Psoas muscle (tissue), 8 donors: ENCODE data around the gene AANAT. TPM values are rescaled to one million over a fixed set of nuclear protein-coding genes. Genes with fewer than 3 reads are reported as not detected.
A peak's percentile ranks its signal among the peaks of the same experiment; 100 is the strongest.

Experiments
- ATAC-seq, 4 donors: fragments of 200-7000 bp; cut with Tn5 transposase; one replicate each; pipeline ENCODE4 v1.9.1; 2020; ENCODE audit warnings: moderate library complexity in 3 of 4, mild to moderate bottlenecking in 2 of 4
- DNase-seq, 2 donors: peaks; one replicate each; pipeline ENCODE4 v3.0.0-alpha.2; 2020
- H3K27ac ChIP-seq: fragments of 200-600 bp; one replicate; pipeline ENCODE4 v1.8.0; 2022
- H3K27me3 ChIP-seq, 3 donors: fragments of 200-600 bp in 1 of 3; one replicate each; pipeline versions ENCODE4 v1.6.1 to v1.8.0; 2013 to 2022; ENCODE audit warnings: low read length in 2 of 3, mild to moderate bottlenecking in 2 of 3, moderate library complexity in 1 of 3; ENCODE audit not compliant: insufficient read depth in 3 of 3
- H3K36me3 ChIP-seq, 2 donors: fragments of 200-600 bp in 1 of 2; one replicate each; pipeline versions ENCODE4 v1.6.1 to v1.8.0; 2013 to 2022; ENCODE audit warnings: low read depth in 1 of 2, mild to moderate bottlenecking in 1 of 2, moderate library complexity in 1 of 2; ENCODE audit not compliant: insufficient read depth in 1 of 2
- H3K4me1 ChIP-seq: fragments of 200-600 bp; one replicate; pipeline ENCODE4 v1.8.0; 2022
- H3K4me3 ChIP-seq: fragments of 200-600 bp; one replicate; pipeline ENCODE4 v1.8.0; 2022; ENCODE audit warnings: mild to moderate bottlenecking
- H3K9me3 ChIP-seq: fragments of 200-600 bp; one replicate; pipeline ENCODE4 v1.8.0; 2022
- CTCF ChIP-seq: fragments of 200-600 bp; IDR thresholded peaks from one replicate; pipeline ENCODE4 v1.8.0; 2022; ENCODE audit warnings: antibody characterized with exemption
- WGBS, 3 donors: extraction: QIAGEN DNeasy Blood & Tissue Kit; methylation state at CpG; one replicate each; pipeline versions ENCODE4 v1.1.6 to v1.1.7; 2013; 5-methylcytosine and 5-hydroxymethylcytosine counted together
- intact Hi-C, 2 donors: fragments of 100-400 bp; cut with DNase I; formaldehyde crosslinking; loops; one replicate each; pipeline versions ENCODE4 v1.11.0 to v1.14.2; 2022
- polyA plus RNA-seq, 3 donors: library from polyadenylated mRNA; stranded (reverse); fragments of 200-250 nt; gene quantifications; one replicate each; pipeline ENCODE4 v1.2.3, GENCODE V29; 2013
- total RNA-seq, 4 donors: library from RNA; stranded (reverse); fragmentation: NEBNext Ultra II Directional in 2 of 4; extraction: Animal tissue kit (Norgen Biotek cat#: 25700) in 2 of 4; gene quantifications; one replicate each; pipeline versions ENCODE4 v1.2.1 to v1.2.4, GENCODE V29; 2021 to 2023
- donor health status: healthy with polysubstance abuse.
- donor health status: DM: no; HTN: no; CAD: no; lungs with moderate emphysema.
- donor health status: Bipolar disorder and iron deficiency.
- donor health status: healthy.
- donor health status: DM: yes; HTN: yes; CAD: no.
- donor health status: DM: no; HTN: no; CAD: no.
- donor health status: DM: no; HTN: no; CAD: no.
- donor health status: DM: yes; HTN: yes; CAD: no.

AANAT gene
- total and polyA plus RNA-seq, 7 donors, result 0.09 to 0.13 TPM; not detected in 5

- 88 to 91% (median 89%) methylated on average over 8 of the region's 8 CpGs for WGBS, 3 donors
- no peak for DNase-seq
- TF ChIP-seq CTCF, result no peak
- Histone ChIP-seq H3K27me3 (no peaks in the 10 kb centered on the region), H3K4me3 (no peak overlapping the region), H3K27ac (no peak overlapping the region), H3K9me3 (no peaks in the 10 kb centered on the region), H3K36me3 (no peaks in the 10 kb centered on the region), H3K4me1 (peaks cover 25% of the 10 kb centered on the region)
- ATAC-seq, result no peak
- intact Hi-C loops, result no loop called here
These were observed 45.0 kb upstream of the AANAT start for GRCh38 chr17:76422406-76422805.

- Histone ChIP-seq H3K36me3 (no peaks in the 10 kb centered on the region), H3K9me3 (no peaks in the 10 kb centered on the region), H3K27ac (no peak overlapping the region), H3K27me3 (no peaks in the 10 kb centered on the region), H3K4me1 (peaks cover 28% of the 10 kb centered on the region), H3K4me3 (no peak overlapping the region)
- DNase-seq (no peak), ATAC-seq (no peak)
- no peak for TF ChIP-seq CTCF
- intact Hi-C loops, result no loop called here
- WGBS, 3 donors, result 85 to 92% (median 91%) methylated on average over 6 of the region's 6 CpGs
These were observed 44.5 kb upstream of the AANAT start for GRCh38 chr17:76422860-76423259.

GRCh38 chr17:76426853-76427252 lies 40.5 kb upstream of the AANAT start:
- WGBS, 3 donors, result 82 to 90% (median 85%) methylated on average over 3 of the region's 3 CpGs
- H3K4me3 ChIP-seq, result no peak overlapping the region
- no peak for DNase-seq
- no peaks in the 10 kb centered on the region for H3K36me3 ChIP-seq
- H3K27me3 ChIP-seq, result no peaks in the 10 kb centered on the region
- intact Hi-C loops, result no loop called here
- H3K9me3 ChIP-seq, result no peaks in the 10 kb centered on the region
- H3K27ac ChIP-seq, result peak overlapping the region; percentile 20
- TF ChIP-seq CTCF, result no peak
- H3K4me1 ChIP-seq, result peaks cover 43% of the 10 kb centered on the region
- ATAC-seq, result no peak

GRCh38 chr17:76427501-76428231 lies 39.7 kb upstream of the AANAT start:
- Histone ChIP-seq H3K4me1 (peaks cover 48% of the 10 kb centered on the region), H3K36me3 (no peaks in the 10 kb centered on the region), H3K4me3 (no peak overlapping the region), H3K27me3 (no peaks in the 10 kb centered on the region), H3K27ac (peak overlapping the region; percentile 33), H3K9me3 (no peaks in the 10 kb centered on the region)
- TF ChIP-seq CTCF, result no peak
- ATAC-seq (peak in 2 of 4 donors; percentile 31 to 34), DNase-seq (no peak)
- 65 to 70% (median 67%) methylated on average over 8 of the region's 8 CpGs for WGBS, 3 donors
- intact Hi-C loops, result no loop called here

- Histone ChIP-seq H3K27ac (no peak overlapping the region), H3K4me3 (no peak overlapping the region), H3K9me3 (no peaks in the 10 kb centered on the region), H3K27me3 (no peaks in the 10 kb centered on the region), H3K36me3 (no peaks in the 10 kb centered on the region), H3K4me1 (peaks cover 56% of the 10 kb centered on the region)
- ATAC-seq, result no peak
- DNase-seq, result no peak
- intact Hi-C loops, result no loop called here
- TF ChIP-seq CTCF, result no peak
- WGBS, 3 donors, result 87 to 100% (median 94%) methylated on average over 1 of the region's 1 CpG
These were observed 38.9 kb upstream of the AANAT start for GRCh38 chr17:76428511-76428910.
